Measurements from ENCODE around the gene CSE1L. TPM values are rescaled to one million over a fixed set of nuclear protein-coding genes. Genes with fewer than 3 reads are reported as not detected.

CSE1L gene
- total RNA-seq, 1 experiment from 2014 or later: 316 TPM

- Histone ChIP-seq H3K4me1 (0 out of 2 replicates have a peak, but pooled peaks cover 5% of the 10 kb centered on the region), H3K27me3 (replicated peaks; ENCODE audit: control insufficient read depth, insufficient read depth, low read length) (no peaks in the 10 kb centered on the region), H3K4me3 (ENCODE audit: low read depth, low read length) (no peak overlapping the region), H3K9me3 (no peaks in the 10 kb centered on the region), H3K36me3 (ENCODE audit: control insufficient read depth, insufficient read depth, low read length) (peaks cover 4% of the 10 kb centered on the region; the same call in 1 of the 2 replicates)
- Mint-ChIP-seq H3K4me3 (ENCODE audit: unreplicated experiment) (no peak overlapping the region), H3K9me3 (ENCODE audit: unreplicated experiment) (no peaks in the 10 kb centered on the region), H3K36me3 (ENCODE audit: insufficient read depth, unreplicated experiment) (peaks cover 79% of the 10 kb centered on the region), H3K27ac (ENCODE audit: unreplicated experiment) (no peak overlapping the region), H3K27me3 (ENCODE audit: insufficient read depth, unreplicated experiment) (no peaks in the 10 kb centered on the region), H3K4me1 (ENCODE audit: low read depth, unreplicated experiment) (peaks cover 1% of the 10 kb centered on the region)
- TF ChIP-seq CTCF (IDR thresholded peaks at IDR 0.05; ENCODE audit: insufficient read depth in 1 of 2, low read depth in 1 of 2, low read length in 1 of 2, severe bottlenecking in 1 of 2, unreplicated experiment in 1 of 2): no peak
- BruUV-seq (replicated peaks): no TSS peak
- intact Hi-C loops (cut with micrococcal nuclease; ENCODE audit: unreplicated experiment): no loop called here
- CTCF ChIA-PET: no interaction called here
- no peak for DNase-seq
- POLR2A ChIA-PET: no interaction called here
These were observed 92.3 kb downstream of the CSE1L start for GRCh38 chr20:49138431-49138830.

- POLR2A ChIA-PET: interaction anchor here (0.6 kb wide), 1 partner anchor 308 kb away, joined by 3 read pairs; no protein-coding TSS in a partner anchor
- no peak overlapping the region for H3K27ac Mint-ChIP-seq (ENCODE audit: unreplicated experiment)
- peaks cover 77% of the 10 kb centered on the region for H3K36me3 Mint-ChIP-seq (ENCODE audit: insufficient read depth, unreplicated experiment)
- intact Hi-C loops (cut with micrococcal nuclease; ENCODE audit: unreplicated experiment): no loop called here
- H3K4me1 Mint-ChIP-seq (ENCODE audit: low read depth, unreplicated experiment): no peaks in the 10 kb centered on the region
- no TSS peak for BruUV-seq (replicated peaks)
- CTCF ChIA-PET: interaction anchor here (0.6 to 1.0 kb wide), 2 partner anchors 52 to 106 kb away, joined by 3 to 4 read pairs; no protein-coding TSS in a partner anchor
- H3K4me3 Mint-ChIP-seq (ENCODE audit: unreplicated experiment): no peak overlapping the region
- no peaks in the 10 kb centered on the region for H3K27me3 ChIP-seq (replicated peaks; ENCODE audit: control insufficient read depth, insufficient read depth, low read length)
- 0 out of 2 replicates have a peak, but pooled peaks cover 5% of the 10 kb centered on the region for H3K4me1 ChIP-seq
- no peak for TF ChIP-seq CTCF (IDR thresholded peaks at IDR 0.05; ENCODE audit: insufficient read depth in 1 of 2, low read depth in 1 of 2, low read length in 1 of 2, severe bottlenecking in 1 of 2, unreplicated experiment in 1 of 2)
- H3K4me3 ChIP-seq (ENCODE audit: low read depth, low read length): no peak overlapping the region
- no peak for DNase-seq
- no peaks in the 10 kb centered on the region for H3K9me3 ChIP-seq
- no peaks in the 10 kb centered on the region for H3K9me3 Mint-ChIP-seq (ENCODE audit: unreplicated experiment)
- no peaks in the 10 kb centered on the region for H3K27me3 Mint-ChIP-seq (ENCODE audit: insufficient read depth, unreplicated experiment)
- peaks cover 7% of the 10 kb centered on the region for H3K36me3 ChIP-seq (ENCODE audit: control insufficient read depth, insufficient read depth, low read length)
These were observed 94.3 kb downstream of the CSE1L start for GRCh38 chr20:49140411-49140810.

- ChIA-PET CTCF (interaction anchor here (0.6 to 1.0 kb wide), 2 partner anchors 27 to 105 kb away, joined by 3 to 5 read pairs; no protein-coding TSS in a partner anchor), POLR2A (interaction anchor here (0.6 kb wide), 1 partner anchor 308 kb away, joined by 3 read pairs; no protein-coding TSS in a partner anchor)
- no peak overlapping the region for H3K4me3 ChIP-seq (ENCODE audit: low read depth, low read length)
- no peaks in the 10 kb centered on the region for H3K9me3 ChIP-seq
- Mint-ChIP-seq H3K27me3 (ENCODE audit: insufficient read depth, unreplicated experiment) (no peaks in the 10 kb centered on the region), H3K27ac (ENCODE audit: unreplicated experiment) (no peak overlapping the region), H3K9me3 (ENCODE audit: unreplicated experiment) (no peaks in the 10 kb centered on the region), H3K36me3 (ENCODE audit: insufficient read depth, unreplicated experiment) (peaks cover 77% of the 10 kb centered on the region), H3K4me1 (ENCODE audit: low read depth, unreplicated experiment) (no peaks in the 10 kb centered on the region), H3K4me3 (ENCODE audit: unreplicated experiment) (no peak overlapping the region)
- intact Hi-C loops (cut with micrococcal nuclease; ENCODE audit: unreplicated experiment): no loop called here
- TF ChIP-seq CTCF (IDR thresholded peaks at IDR 0.05; ENCODE audit: insufficient read depth in 1 of 2, low read depth in 1 of 2, low read length in 1 of 2, severe bottlenecking in 1 of 2, unreplicated experiment in 1 of 2): no peak
- H3K4me1 ChIP-seq: 0 out of 2 replicates have a peak, but pooled peaks cover 5% of the 10 kb centered on the region
- peaks cover 7% of the 10 kb centered on the region for H3K36me3 ChIP-seq (ENCODE audit: control insufficient read depth, insufficient read depth, low read length)
- DNase-seq: no peak
- BruUV-seq (replicated peaks): no TSS peak
- H3K27me3 ChIP-seq (replicated peaks; ENCODE audit: control insufficient read depth, insufficient read depth, low read length): no peaks in the 10 kb centered on the region
These were observed 94.7 kb downstream of the CSE1L start for GRCh38 chr20:49140834-49141233.

Other genes starting within 250 kb of the CSE1L start
- gene PREX1, start 218.3 kb upstream of the CSE1L start, total RNA-seq (2022): 7.7 and 9.5 TPM in 2 replicates
- gene ARFGEF2, start 124.6 kb upstream of the CSE1L start, total RNA-seq (2022): 78.8 and 83.2 TPM in 2 replicates
- gene STAU1, start 142.0 kb downstream of the CSE1L start, total RNA-seq (2022): 197 and 201 TPM in 2 replicates
- 146 and 148 TPM in 2 replicates for gene DDX27, start 173.1 kb downstream of the CSE1L start, total RNA-seq (2022)
- 34.0 and 34.7 TPM in 2 replicates for gene ZNFX1, start 231.7 kb downstream of the CSE1L start, total RNA-seq (2022)

Measured in Caco-2 (cell line).